ENCODE data around the gene HRH1.

The HRH1 gene

GRCh38 chr3:11140030-11140712 is 14.1 kb upstream of the HRH1 start:
- Histone ChIP-seq H2AFZ (no peak overlapping the region), H3K4me1 (no peaks in the 10 kb centered on the region), H3K9ac (no peak overlapping the region), H3K27ac (no peak overlapping the region), H3K9me3 (ENCODE audit: control insufficient read depth, low read length) (no peaks in the 10 kb centered on the region), H3K4me2 (ENCODE audit: low read length) (no peak overlapping the region), H3K36me3 (ENCODE audit: control insufficient read depth, insufficient read depth, low read length) (no peaks in the 10 kb centered on the region), H3K27me3 (ENCODE audit: control insufficient read depth, insufficient read depth, low read length) (no peaks in the 10 kb centered on the region), H3K79me2 (no peaks in the 10 kb centered on the region), H3K4me3 (ENCODE audit: low read depth, low read length) (no peak overlapping the region)
- no peak for TF ChIP-seq CTCF (IDR thresholded peaks at IDR 0.05)

GRCh38 chr3:11140713-11141104 is 13.6 kb upstream of the HRH1 start:
- Histone ChIP-seq H3K36me3 (ENCODE audit: control insufficient read depth, insufficient read depth, low read length) (no peaks in the 10 kb centered on the region), H2AFZ (no peak overlapping the region), H3K9ac (no peak overlapping the region), H3K79me2 (no peaks in the 10 kb centered on the region), H3K4me3 (ENCODE audit: low read depth, low read length) (no peak overlapping the region), H3K9me3 (ENCODE audit: control insufficient read depth, low read length) (no peaks in the 10 kb centered on the region), H3K27ac (no peak overlapping the region), H3K27me3 (ENCODE audit: control insufficient read depth, insufficient read depth, low read length) (no peaks in the 10 kb centered on the region), H3K4me2 (ENCODE audit: low read length) (no peak overlapping the region), H3K4me1 (no peaks in the 10 kb centered on the region)
- TF ChIP-seq CTCF (IDR thresholded peaks at IDR 0.05), result no peak

GRCh38 chr3:11143476-11143875 is 10.8 kb upstream of the HRH1 start:
- Histone ChIP-seq H3K4me3 (ENCODE audit: low read depth, low read length) (no peak overlapping the region), H3K27ac (no peak overlapping the region), H3K9ac (no peak overlapping the region), H3K36me3 (ENCODE audit: control insufficient read depth, insufficient read depth, low read length) (no peaks in the 10 kb centered on the region), H3K4me1 (no peaks in the 10 kb centered on the region), H3K9me3 (ENCODE audit: control insufficient read depth, low read length) (no peaks in the 10 kb centered on the region), H3K4me2 (ENCODE audit: low read length) (no peak overlapping the region), H3K27me3 (ENCODE audit: control insufficient read depth, insufficient read depth, low read length) (no peaks in the 10 kb centered on the region), H2AFZ (no peak overlapping the region), H3K79me2 (no peaks in the 10 kb centered on the region)
- no peak for TF ChIP-seq CTCF (IDR thresholded peaks at IDR 0.05)

- TF ChIP-seq CTCF (IDR thresholded peaks at IDR 0.05), result no peak
- Histone ChIP-seq H3K4me3 (ENCODE audit: low read depth, low read length) (no peak overlapping the region), H3K27me3 (ENCODE audit: control insufficient read depth, insufficient read depth, low read length) (no peaks in the 10 kb centered on the region), H2AFZ (no peak overlapping the region), H3K79me2 (no peaks in the 10 kb centered on the region), H3K36me3 (ENCODE audit: control insufficient read depth, insufficient read depth, low read length) (no peaks in the 10 kb centered on the region), H3K27ac (no peak overlapping the region), H3K9ac (no peak overlapping the region), H3K9me3 (ENCODE audit: control insufficient read depth, low read length) (no peaks in the 10 kb centered on the region), H3K4me2 (ENCODE audit: low read length) (no peak overlapping the region), H3K4me1 (no peaks in the 10 kb centered on the region)
Measured at GRCh38 chr3:11144996-11145395, 9.3 kb upstream of the HRH1 start.

GRCh38 chr3:11145888-11146287 is 8.4 kb upstream of the HRH1 start:
- H3K79me2 ChIP-seq, result no peaks in the 10 kb centered on the region
- H2AFZ ChIP-seq, result no peak overlapping the region
- no peak overlapping the region for H3K4me2 ChIP-seq (ENCODE audit: low read length)
- H3K27ac ChIP-seq, result no peak overlapping the region
- no peaks in the 10 kb centered on the region for H3K9me3 ChIP-seq (ENCODE audit: control insufficient read depth, low read length)
- no peaks in the 10 kb centered on the region for H3K27me3 ChIP-seq (ENCODE audit: control insufficient read depth, insufficient read depth, low read length)
- no peaks in the 10 kb centered on the region for H3K4me1 ChIP-seq
- no peak overlapping the region for H3K9ac ChIP-seq
- H3K36me3 ChIP-seq (ENCODE audit: control insufficient read depth, insufficient read depth, low read length), result no peaks in the 10 kb centered on the region
- H3K4me3 ChIP-seq (ENCODE audit: low read depth, low read length), result no peak overlapping the region
- TF ChIP-seq CTCF (IDR thresholded peaks at IDR 0.05), result no peak

Measured in parathyroid adenoma (tissue), 2 donors.